ENCODE data around the gene TMEM223.
"Not testable (repeated sequence)": the region's sequence is repeated elsewhere in the genome, so short reads cannot be mapped to it uniquely, and the experiment has no call there.

Gene TMEM223

GRCh38 chr11:62752177-62752785 is 39.5 kb downstream of the TMEM223 start:
- DNase-seq: no peak

GRCh38 chr11:62749931-62750330 is 41.9 kb downstream of the TMEM223 start:
- DNase-seq: not testable (repeated sequence)

- no peak for DNase-seq
Observed at GRCh38 chr11:62747475-62748160, 44.2 kb downstream of the TMEM223 start.
